Lung (tissue), 12 donors: Measurements from ENCODE around the gene SLA2. TPM values are rescaled to one million over a fixed set of nuclear protein-coding genes. Genes with fewer than 3 reads are reported as not detected.

Source experiments
- ATAC-seq: fragments of 200-7000 bp; cut with Tn5 transposase; one replicate; pipeline ENCODE4 v1.9.1; 2020; ENCODE audit warnings: moderate number of reproducible peaks; ENCODE audit not compliant: insufficient read depth, low FRiP score
- DNase-seq, 3 donors: peaks; one replicate each; pipeline ENCODE4 v3.0.0-alpha.2; 2013 to 2017
- H3K27ac ChIP-seq, 2 donors: one replicate each; pipeline ENCODE4 v1.5.1; 2013; ENCODE audit warnings: mild to moderate bottlenecking in 2 of 2, moderate library complexity in 2 of 2, control low read depth in 1 of 2, inconsistent platforms in 1 of 2, low read depth in 1 of 2, low read length in 1 of 2
- H3K27me3 ChIP-seq, 3 donors: one replicate each; pipeline ENCODE4 v1.5.1; 2013; ENCODE audit warnings: low read length in 2 of 3; ENCODE audit not compliant: control insufficient read depth in 3 of 3, insufficient read depth in 3 of 3
- H3K36me3 ChIP-seq, 4 donors: one replicate each; pipeline ENCODE4 v1.5.1; 2013; ENCODE audit warnings: low read length in 4 of 4, mild to moderate bottlenecking in 1 of 4, moderate library complexity in 1 of 4; ENCODE audit not compliant: control insufficient read depth in 4 of 4, insufficient read depth in 4 of 4
- H3K4me1 ChIP-seq, 5 donors: one replicate each; pipeline ENCODE4 v1.5.1; 2013; ENCODE audit warnings: low read length in 5 of 5, mild to moderate bottlenecking in 2 of 5, moderate library complexity in 1 of 5; ENCODE audit not compliant: control insufficient read depth in 5 of 5, insufficient read depth in 5 of 5
- H3K4me3 ChIP-seq: one replicate; pipeline ENCODE4 v1.5.1; 2013; ENCODE audit warnings: mild to moderate bottlenecking, control low read depth, moderate library complexity
- H3K9ac ChIP-seq, 2 donors: one replicate each; pipeline ENCODE4 v1.5.1; 2013; ENCODE audit warnings: low read length in 2 of 2, control low read depth in 1 of 2; ENCODE audit not compliant: insufficient read depth in 1 of 2
- H3K9me3 ChIP-seq, 4 donors: one replicate each; pipeline ENCODE4 v1.5.1; 2013; ENCODE audit warnings: low read length in 3 of 4, mild to moderate bottlenecking in 1 of 4, moderate library complexity in 1 of 4; ENCODE audit not compliant: control insufficient read depth in 4 of 4, insufficient read depth in 3 of 4
- CTCF ChIP-seq: IDR thresholded peaks from 2 replicates; pipeline ENCODE4 v1.5.1; 2012; ENCODE audit warnings: mild to moderate bottlenecking; ENCODE audit errors: control extremely low read depth, extremely low read depth
- WGBS, 2 donors: extraction: QIAGEN DNeasy Blood & Tissue Kit; methylation state at CpG; one replicate each; pipeline ENCODE4 v1.1.7; 2013; 5-methylcytosine and 5-hydroxymethylcytosine counted together
- polyA plus RNA-seq, 2 donors: library from polyadenylated mRNA; stranded (reverse); fragments of 200-250 nt; gene quantifications; one replicate each; pipeline ENCODE4 v1.2.1, GENCODE V29; 2013
- total RNA-seq, 2 donors: library from RNA; depleted of rRNA in 1 of 2; stranded (reverse); fragments of >200 nt in 1 of 2; gene quantifications; one replicate each; pipeline ENCODE4 v1.2.1, GENCODE V29; 2014 to 2021
- donor health status: control.
- donor health status: control.
- donor health status: Bipolar disorder and iron deficiency.
- donor health status: healthy.
- donor health status: DM: yes; HTN: yes; CAD: no.

The SLA2 gene
- total and polyA plus RNA-seq, 4 donors = 0.87 to 1.8 (median 1.6) TPM

- DNase-seq (no peak), ATAC-seq (no peak)
- Histone ChIP-seq H3K4me1 (peaks cover 0 to 22% (median 1%) of the 10 kb centered on the region in 5 donors), H3K36me3 (peaks cover 0 to 32% (median 18%) of the 10 kb centered on the region in 4 donors), H3K4me3 (no peak overlapping the region), H3K9me3 (no peaks in the 10 kb centered on the region), H3K27me3 (no peaks in the 10 kb centered on the region), H3K9ac (no peak overlapping the region), H3K27ac (no peak overlapping the region)
- 86 to 96% methylated on average over 3 to 5 of the region's 5 CpGs for WGBS, 2 donors
- no peak for TF ChIP-seq CTCF
These were observed 52.6 kb downstream of the SLA2 start for GRCh38 chr20:36593347-36593929.

- H3K4me3 ChIP-seq = no peak overlapping the region
- no peak overlapping the region for H3K9ac ChIP-seq
- peaks cover 0 to 16% (median 1%) of the 10 kb centered on the region in 5 donors for H3K4me1 ChIP-seq
- H3K27me3 ChIP-seq = no peaks in the 10 kb centered on the region
- ATAC-seq = no peak
- H3K9me3 ChIP-seq = no peaks in the 10 kb centered on the region
- no peak for TF ChIP-seq CTCF
- H3K36me3 ChIP-seq = peaks cover 0 to 34% (median 20%) of the 10 kb centered on the region in 4 donors
- peak; percentile 46 to 75 (median 73) for DNase-seq
- whole genome bisulfite sequencing, 2 donors = 77 to 81% methylated on average over 9 of the region's 9 CpGs
- H3K27ac ChIP-seq = no peak overlapping the region
These were observed 53.9 kb downstream of the SLA2 start for GRCh38 chr20:36591854-36592641.

- Histone ChIP-seq H3K27me3 (no peaks in the 10 kb centered on the region), H3K9me3 (no peaks in the 10 kb centered on the region), H3K9ac (no peak overlapping the region), H3K27ac (no peak overlapping the region), H3K36me3 (peaks cover 0 to 34% (median 23%) of the 10 kb centered on the region in 4 donors), H3K4me1 (peaks cover 0 to 16% (median 1%) of the 10 kb centered on the region in 5 donors), H3K4me3 (no peak overlapping the region)
- ATAC-seq (no peak), DNase-seq (peak; percentile 28 to 46 (median 40))
- no peak for TF ChIP-seq CTCF
- WGBS, 2 donors = 76 to 81% methylated on average over 5 of the region's 5 CpGs
These were observed 54.7 kb downstream of the SLA2 start for GRCh38 chr20:36591281-36591680.
